Subcutaneous adipose tissue (tissue), 4 donors: Measurements from ENCODE around the gene DRC3. TPM values are rescaled to one million over a fixed set of nuclear protein-coding genes. Genes with fewer than 3 reads are reported as not detected.

Experiments
- total RNA-seq, 4 donors: library from RNA; depleted of rRNA; stranded (reverse); fragments of >200 nt; gene quantifications; one replicate each; pipeline ENCODE4 v1.1.0, GENCODE V29; 2016
- TF ChIP-seq, protein P1 (sequence below): fragments of 450-650 bp; IDR thresholded peaks from one replicate; pipeline ENCODE4 v1.5.1; 2016; ENCODE audit warnings: low read depth, mild to moderate bottlenecking, control low read depth, antibody characterized with exemption, moderate library complexity

DRC3 gene
- total RNA-seq, 4 donors from 2014 or later: 0.38 to 1.3 (median 0.91) TPM

DNA sequence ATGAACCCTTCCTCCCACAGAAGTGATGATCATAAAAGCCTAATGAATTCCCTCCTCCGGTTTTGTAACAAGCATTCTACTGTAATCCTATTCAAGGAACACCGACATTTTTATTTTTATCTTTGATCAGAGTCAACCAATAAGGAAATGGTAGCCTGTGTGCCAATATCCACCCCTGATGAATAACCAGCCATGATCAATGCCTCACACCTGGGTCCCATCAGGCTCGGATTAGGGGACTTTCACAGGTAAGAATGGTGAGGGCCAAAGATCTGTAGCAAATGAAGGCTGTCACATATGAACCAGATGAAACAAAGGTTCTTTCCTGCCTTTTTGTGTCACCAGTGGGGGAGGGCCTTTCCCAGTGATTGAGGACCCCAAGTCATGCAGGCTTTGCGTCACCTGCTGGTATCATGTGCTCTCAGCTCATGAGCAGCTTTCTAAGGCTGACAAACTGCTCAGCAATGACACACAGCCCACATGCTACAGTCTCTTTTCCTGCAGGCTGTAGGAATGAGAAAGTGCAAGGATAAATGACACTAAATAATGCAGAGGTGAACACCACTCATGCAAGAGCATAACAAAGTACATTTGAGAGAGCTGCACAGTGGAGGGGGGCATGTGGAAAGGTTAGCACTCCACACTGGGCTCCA lies 35.3 kb upstream of the DRC3 start:
- TF ChIP-seq, protein P1, sequence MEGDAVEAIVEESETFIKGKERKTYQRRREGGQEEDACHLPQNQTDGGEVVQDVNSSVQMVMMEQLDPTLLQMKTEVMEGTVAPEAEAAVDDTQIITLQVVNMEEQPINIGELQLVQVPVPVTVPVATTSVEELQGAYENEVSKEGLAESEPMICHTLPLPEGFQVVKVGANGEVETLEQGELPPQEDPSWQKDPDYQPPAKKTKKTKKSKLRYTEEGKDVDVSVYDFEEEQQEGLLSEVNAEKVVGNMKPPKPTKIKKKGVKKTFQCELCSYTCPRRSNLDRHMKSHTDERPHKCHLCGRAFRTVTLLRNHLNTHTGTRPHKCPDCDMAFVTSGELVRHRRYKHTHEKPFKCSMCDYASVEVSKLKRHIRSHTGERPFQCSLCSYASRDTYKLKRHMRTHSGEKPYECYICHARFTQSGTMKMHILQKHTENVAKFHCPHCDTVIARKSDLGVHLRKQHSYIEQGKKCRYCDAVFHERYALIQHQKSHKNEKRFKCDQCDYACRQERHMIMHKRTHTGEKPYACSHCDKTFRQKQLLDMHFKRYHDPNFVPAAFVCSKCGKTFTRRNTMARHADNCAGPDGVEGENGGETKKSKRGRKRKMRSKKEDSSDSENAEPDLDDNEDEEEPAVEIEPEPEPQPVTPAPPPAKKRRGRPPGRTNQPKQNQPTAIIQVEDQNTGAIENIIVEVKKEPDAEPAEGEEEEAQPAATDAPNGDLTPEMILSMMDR: no peak

DNA sequence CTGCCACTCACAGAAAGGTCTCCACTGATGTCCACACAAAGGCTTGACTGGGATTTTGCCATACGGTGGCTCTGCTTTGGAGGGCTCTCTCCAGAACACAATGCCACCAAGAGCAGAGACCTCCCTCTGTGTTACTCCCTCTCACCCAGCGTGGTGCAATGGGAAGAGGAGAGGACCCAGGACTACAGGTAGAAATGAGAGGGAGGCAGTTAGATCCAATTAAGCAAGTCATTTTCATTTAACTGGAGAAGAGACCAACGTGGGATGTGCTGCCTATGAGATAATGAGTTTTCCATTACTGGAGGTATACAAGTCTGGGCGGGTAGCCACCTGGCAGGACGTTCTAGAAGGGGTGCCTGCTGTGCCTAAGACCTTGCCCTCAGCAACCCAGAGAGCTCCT lies 34.7 kb upstream of the DRC3 start:
- TF ChIP-seq, protein P1: no peak

DNA sequence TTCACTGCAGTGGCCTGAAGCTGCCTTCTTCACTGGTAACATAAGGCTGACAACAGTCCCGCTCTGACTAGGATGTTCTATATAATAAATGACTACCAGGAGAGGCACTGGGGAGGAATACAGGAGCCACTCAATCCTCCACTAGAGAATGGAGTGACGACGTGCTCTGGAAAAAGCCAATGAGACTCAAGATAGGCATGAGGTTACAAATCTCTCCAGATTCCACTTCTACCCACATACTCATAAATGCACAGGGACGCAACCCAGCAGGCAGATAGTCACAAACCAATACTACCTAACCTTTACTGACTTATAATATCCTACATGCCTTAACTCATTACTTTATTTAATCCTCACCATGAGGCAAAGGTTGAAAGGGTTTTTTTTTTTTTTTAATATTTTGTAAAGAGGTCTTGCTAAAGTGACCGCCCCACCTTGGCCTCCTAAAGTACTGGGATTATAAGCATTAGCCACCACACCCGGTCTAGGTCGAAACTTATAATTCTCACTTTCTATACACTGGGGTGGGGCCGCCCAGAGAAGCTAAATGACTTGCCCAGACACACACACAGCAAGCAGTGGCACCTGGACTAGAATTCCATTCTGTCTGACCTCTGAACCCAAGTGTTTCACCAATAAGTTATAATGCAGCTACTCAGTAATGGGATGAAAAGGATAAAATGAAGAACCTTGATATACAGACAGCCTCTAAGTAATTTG lies 34.1 kb upstream of the DRC3 start:
- TF ChIP-seq, protein P1: no peak

DNA sequence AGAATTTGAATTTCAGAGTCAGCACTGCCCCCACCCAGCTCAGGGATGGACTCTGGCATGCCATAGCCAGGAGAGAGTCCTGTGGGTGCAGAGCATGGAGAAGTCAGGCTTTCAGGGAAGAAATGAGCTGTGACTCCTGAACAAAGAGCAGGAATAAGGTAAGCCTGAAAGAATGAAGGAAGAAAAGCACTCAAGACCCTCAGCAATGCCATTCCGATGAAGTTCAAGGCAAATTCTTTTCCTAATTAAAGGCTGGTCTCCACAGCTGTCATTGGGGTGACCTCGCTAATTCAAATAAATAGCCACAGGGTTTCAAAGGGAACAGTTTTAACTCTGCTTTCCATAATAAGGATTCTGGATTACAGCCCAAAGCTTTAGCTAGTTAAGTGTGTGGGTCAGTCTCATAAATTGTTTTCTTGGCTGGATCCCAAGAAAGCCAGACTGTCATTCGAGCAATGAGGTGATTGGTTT lies 32.2 kb upstream of the DRC3 start:
- TF ChIP-seq, protein P1: no peak

DNA sequence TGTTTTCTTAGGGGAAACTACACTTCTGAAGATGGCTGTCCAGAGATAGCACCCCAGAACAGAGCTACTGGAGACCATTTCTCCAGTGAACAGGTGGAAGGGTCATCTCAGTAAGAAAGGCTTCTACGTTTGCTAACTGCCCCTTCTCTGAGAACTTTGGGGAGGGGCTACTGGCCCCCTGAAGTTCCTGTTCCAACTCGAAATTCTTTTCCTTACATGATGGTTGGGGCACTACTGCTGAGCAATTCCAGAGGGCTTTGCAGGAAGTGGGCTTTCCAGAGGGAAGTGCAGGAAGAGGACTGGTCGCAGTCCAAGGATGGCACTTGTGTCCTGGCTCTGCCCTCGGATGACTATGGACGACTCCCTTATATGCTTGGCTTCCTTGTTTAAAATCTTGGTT lies 31.6 kb upstream of the DRC3 start:
- TF ChIP-seq, protein P1: no peak

DNA sequence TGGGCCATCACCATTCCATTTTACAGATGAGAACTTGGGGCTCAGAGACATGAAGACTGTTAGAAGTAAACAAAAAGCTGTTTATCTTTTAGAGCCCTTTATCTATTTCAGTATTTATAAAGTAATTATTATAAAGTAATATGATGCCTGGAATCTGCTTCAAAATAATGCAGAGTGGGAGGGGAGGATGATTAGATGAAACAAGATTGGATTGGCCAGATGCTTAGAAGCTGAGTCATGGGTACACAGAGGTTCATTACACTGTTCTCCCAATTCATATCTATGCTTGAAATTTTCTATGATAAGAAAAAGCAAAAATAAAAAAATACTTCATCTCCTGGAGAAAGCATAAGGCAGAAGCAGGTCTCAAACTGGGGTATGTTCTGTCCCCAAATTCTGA lies 29.8 kb upstream of the DRC3 start:
- TF ChIP-seq, protein P1: no peak

DNA sequence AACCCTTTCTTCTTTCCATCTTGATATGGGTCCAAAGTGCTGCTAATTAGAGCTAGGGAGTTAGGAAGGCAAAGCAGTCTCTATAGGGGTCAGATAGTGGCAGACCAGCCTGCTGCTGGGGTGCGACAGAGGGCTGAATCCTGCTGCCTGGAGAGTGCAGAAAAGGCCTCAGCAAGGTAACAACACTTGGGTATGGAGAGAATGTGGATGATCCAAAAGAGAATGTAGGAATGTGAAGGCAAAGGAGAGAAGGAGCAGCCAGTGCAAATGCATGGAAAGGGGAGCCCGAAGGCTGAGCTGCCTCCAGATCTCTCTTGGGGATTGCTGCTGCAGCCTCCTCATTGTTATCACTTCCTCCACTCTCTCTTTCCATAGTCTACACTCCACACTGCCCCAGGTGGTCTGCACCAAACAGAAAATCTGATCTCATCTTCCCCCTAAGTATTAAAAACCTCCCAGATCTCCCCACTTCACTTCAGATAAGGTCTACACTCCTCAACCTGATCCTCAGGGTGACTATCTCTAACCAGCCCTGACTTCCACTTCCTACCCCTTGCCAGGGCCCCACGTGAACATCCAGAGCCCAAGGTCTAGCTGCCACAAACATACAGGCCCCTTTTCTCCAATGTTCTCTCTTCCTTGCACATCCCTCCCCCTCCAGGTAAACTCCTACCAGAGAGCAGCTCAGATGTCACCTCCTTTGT lies 29.2 kb upstream of the DRC3 start:
- TF ChIP-seq, protein P1: no peak
